Measurements from ENCODE around the gene IRF2BPL.
"Not testable (repeated sequence)": the region's sequence is repeated elsewhere in the genome, so short reads cannot be mapped to it uniquely, and the experiment has no call there.

The IRF2BPL gene

DNA sequence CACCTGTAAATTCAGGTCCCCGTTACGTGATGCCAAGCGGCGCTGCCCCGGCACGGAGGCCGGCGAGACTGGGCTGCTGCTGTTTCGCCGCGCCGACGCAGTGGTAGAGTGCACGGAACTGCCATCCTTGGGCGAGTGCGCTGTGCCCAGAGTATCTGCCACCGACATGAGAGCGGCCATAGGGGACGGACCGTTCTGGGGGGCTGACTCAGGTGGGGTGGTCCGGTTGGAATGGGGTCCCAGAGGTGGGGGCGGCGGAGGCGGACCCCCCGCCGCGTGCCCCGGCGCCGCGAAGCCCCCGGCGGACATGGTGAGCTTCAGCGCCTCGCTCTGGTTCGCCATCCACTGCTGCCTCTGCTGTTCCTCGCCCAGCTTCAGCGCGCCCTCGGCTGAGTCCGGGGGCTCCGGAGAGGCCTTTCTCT lies 2.8 kb downstream of the IRF2BPL start:
- peak overlapping the region; percentile 81 for H3K4me3 ChIP-seq (ENCODE audit: low read length)
- DNase-seq (ENCODE audit: low read depth) = no peak
- no peak for TF ChIP-seq CTCF (conservative IDR thresholded peaks at IDR 0.05; ENCODE audit: low read depth, low read length)

GRCh38 chr14:77024171-77024691 lies 4.3 kb downstream of the IRF2BPL start:
- no peak for DNase-seq (ENCODE audit: low read depth)
- TF ChIP-seq CTCF (conservative IDR thresholded peaks at IDR 0.05; ENCODE audit: low read depth, low read length) = no peak
- H3K4me3 ChIP-seq (ENCODE audit: low read length) = peak overlapping the region; percentile 81

GRCh38 chr14:77023001-77023996 lies 5.2 kb downstream of the IRF2BPL start:
- TF ChIP-seq CTCF (conservative IDR thresholded peaks at IDR 0.05; ENCODE audit: low read depth, low read length) = peak; percentile 49
- no peak for DNase-seq (ENCODE audit: low read depth)
- peak overlapping the region; percentile 81 for H3K4me3 ChIP-seq (ENCODE audit: low read length)

DNA sequence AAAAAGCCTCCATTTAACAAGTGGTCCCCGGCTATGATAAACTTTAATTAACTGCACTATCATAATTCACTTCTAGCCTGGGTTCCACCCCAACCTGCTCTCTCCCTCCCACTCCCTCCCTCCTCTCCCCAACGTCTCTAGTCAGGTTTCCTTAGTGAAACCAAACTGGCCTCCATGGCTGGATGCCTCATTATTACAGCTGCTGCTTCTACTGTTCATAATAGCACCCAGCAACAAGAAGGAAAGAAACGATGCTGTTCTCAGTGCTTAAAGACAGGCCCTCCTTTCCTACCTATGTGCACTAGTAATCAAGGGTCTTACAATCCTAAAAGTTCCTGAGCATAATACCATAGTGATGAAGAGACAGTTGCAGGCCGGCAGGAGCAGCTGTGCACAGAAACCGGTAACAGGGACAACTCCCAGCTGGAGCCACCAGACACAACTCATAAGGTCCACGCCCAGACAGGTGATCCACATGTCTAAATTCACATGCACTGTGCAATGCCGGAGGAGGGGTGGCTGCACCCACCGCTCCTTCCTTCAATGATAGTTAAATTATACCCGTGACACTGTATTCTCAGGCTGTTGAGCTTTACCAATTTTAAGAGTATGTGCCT lies 6.2 kb downstream of the IRF2BPL start:
- no peak for TF ChIP-seq CTCF (conservative IDR thresholded peaks at IDR 0.05; ENCODE audit: low read depth, low read length)
- H3K4me3 ChIP-seq (ENCODE audit: low read length) = no peak overlapping the region
- no peak for DNase-seq (ENCODE audit: low read depth)

DNA sequence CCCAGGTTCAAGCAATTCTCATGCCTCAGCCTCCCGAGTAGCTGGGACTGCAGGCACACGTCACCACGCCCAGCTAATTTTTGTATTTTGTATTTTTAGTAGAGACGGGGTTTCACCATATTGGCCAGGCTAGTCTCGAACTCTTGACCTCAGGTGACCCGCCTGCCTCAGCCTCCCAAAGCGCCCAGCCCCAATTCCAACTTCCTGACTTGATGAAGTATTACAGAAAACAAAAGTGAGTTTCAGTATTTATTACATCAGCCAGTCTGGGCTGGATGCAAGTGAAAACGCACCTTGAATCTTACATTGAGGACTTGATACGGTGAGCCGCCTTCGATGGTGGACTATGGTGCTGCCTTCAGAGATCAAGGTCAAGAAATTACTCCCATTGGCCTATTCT lies 7.1 kb downstream of the IRF2BPL start:
- not testable (repeated sequence) for H3K4me3 ChIP-seq (ENCODE audit: low read length); DNase-seq (ENCODE audit: low read depth)

DNA sequence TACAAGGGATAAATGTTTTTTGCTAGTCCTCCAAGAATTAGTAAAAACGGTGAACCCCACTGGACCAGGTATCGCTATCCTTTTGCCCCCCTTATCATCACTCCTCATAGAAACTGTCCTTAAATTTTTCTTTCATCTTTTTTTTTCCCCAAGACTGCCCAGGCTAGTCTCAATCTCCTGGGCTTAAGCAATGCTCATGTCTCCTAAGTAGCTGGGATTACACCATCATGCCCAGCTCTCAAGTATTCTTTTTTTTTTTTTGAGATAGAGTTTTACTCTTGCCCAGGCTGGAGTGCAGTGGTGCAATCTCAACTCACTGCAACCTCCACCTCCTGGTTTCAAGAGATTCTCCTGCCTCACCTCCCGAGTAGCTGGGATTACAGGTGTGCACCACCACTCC lies 9.7 kb downstream of the IRF2BPL start:
- no peak overlapping the region for H3K4me3 ChIP-seq (ENCODE audit: low read length)
- DNase-seq (ENCODE audit: low read depth) = no peak
- TF ChIP-seq CTCF (conservative IDR thresholded peaks at IDR 0.05; ENCODE audit: low read depth, low read length) = no peak

- no peak for TF ChIP-seq CTCF (conservative IDR thresholded peaks at IDR 0.05; ENCODE audit: low read depth, low read length)
- DNase-seq (ENCODE audit: low read depth) = no peak
- H3K4me3 ChIP-seq (ENCODE audit: low read length) = no peak overlapping the region
These were observed 10.8 kb downstream of the IRF2BPL start for GRCh38 chr14:77017666-77018065.

Measured in retinal pigment epithelial cell (primary cell).